Measurements from ENCODE around the gene TIGAR. TPM values are rescaled to one million over a fixed set of nuclear protein-coding genes. Genes with fewer than 3 reads are reported as not detected.

Gene TIGAR
- total and polyA plus RNA-seq, 2 donors (not counting 1 experiment from before 2014, with no cell fraction given) = 2.3 to 6.6 TPM

DNA sequence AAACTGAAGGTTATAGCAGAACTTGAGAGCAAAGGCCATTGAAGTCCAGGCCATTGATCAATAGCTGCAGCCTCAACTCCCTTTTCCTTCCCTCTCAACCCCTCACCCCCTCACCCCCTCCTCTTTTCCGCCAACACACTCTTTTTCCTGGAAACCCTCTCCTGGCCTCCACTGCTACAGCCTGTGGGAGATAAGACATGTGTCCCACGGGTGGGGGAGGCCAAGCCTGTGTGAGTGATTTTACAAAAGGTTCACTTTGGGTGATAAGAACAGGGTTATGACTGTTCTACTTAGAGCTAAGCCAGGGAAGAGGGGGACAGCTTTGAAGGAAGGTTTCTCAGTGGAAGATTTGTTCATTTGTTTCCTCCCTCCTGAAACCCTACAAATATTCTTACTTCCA is 67.6 kb downstream of the TIGAR start:
- Mint-ChIP-seq H3K9me3 (ENCODE audit: insufficient read depth) (no peaks in the 10 kb centered on the region), H3K27ac (no peak overlapping the region), H3K4me1 (no peaks in the 10 kb centered on the region), H3K27me3 (peaks cover 33% of the 10 kb centered on the region), H3K4me3 (no peak overlapping the region)
- Histone ChIP-seq H3K27ac (ENCODE audit: low read length in 2 of 2) (no peak overlapping the region), H3K9me3 (ENCODE audit: control extremely low read depth in 1 of 3, control insufficient read depth in 2 of 3, insufficient read depth in 1 of 3, low read length in 2 of 3) (no peaks in the 10 kb centered on the region), H4K20me1 (ENCODE audit: control insufficient read depth, insufficient read depth, low read length, poor library complexity, severe bottlenecking) (no peaks in the 10 kb centered on the region), H3K4me1 (ENCODE audit: control insufficient read depth in 2 of 2, insufficient read depth in 2 of 2, low read length in 2 of 2) (no peaks in the 10 kb centered on the region), H3K4me2 (replicated peaks; ENCODE audit: low read depth, low read length, poor library complexity, severe bottlenecking) (no peak overlapping the region), H3K27me3 (replicated peaks in 1 of 4; ENCODE audit: control extremely low read depth in 1 of 4, control insufficient read depth in 3 of 4, insufficient read depth in 4 of 4, low read length in 3 of 4) (peaks cover 0 to 10% (median 2%) of the 10 kb centered on the region in 4 experiments), H3K79me2 (ENCODE audit: control insufficient read depth, insufficient read depth, low read length) (no peaks in the 10 kb centered on the region), H3K36me3 (replicated peaks in 1 of 2; ENCODE audit: control extremely low read depth in 1 of 2, control insufficient read depth in 1 of 2, extremely low read depth in 1 of 2, insufficient read depth in 2 of 2, low read length in 1 of 2) (no peaks in the 10 kb centered on the region), H3K9ac (ENCODE audit: low read length) (no peak overlapping the region), H3K4me3 (ENCODE audit: control extremely low read depth in 1 of 5, extremely low read depth in 1 of 5, insufficient read depth in 1 of 5, low read depth in 2 of 5, low read length in 4 of 5) (no peak overlapping the region), H2AFZ (ENCODE audit: insufficient read depth, low read depth, low read length, poor library complexity, severe bottlenecking) (no peak overlapping the region)
- WGBS (ENCODE audit: insufficient coverage) = 63% methylated on average over 1 of the region's 2 CpGs
- no peak for DNase-seq
- intact Hi-C loops (cut with micrococcal nuclease) = no loop called here
- CTCF ChIA-PET = no interaction called here
- POLR2A ChIA-PET = no interaction called here
- TF ChIP-seq, protein P1, sequence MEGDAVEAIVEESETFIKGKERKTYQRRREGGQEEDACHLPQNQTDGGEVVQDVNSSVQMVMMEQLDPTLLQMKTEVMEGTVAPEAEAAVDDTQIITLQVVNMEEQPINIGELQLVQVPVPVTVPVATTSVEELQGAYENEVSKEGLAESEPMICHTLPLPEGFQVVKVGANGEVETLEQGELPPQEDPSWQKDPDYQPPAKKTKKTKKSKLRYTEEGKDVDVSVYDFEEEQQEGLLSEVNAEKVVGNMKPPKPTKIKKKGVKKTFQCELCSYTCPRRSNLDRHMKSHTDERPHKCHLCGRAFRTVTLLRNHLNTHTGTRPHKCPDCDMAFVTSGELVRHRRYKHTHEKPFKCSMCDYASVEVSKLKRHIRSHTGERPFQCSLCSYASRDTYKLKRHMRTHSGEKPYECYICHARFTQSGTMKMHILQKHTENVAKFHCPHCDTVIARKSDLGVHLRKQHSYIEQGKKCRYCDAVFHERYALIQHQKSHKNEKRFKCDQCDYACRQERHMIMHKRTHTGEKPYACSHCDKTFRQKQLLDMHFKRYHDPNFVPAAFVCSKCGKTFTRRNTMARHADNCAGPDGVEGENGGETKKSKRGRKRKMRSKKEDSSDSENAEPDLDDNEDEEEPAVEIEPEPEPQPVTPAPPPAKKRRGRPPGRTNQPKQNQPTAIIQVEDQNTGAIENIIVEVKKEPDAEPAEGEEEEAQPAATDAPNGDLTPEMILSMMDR (IDR thresholded peaks at IDR 0.05) = no peak
- ATAC-seq (ENCODE audit: low read depth) = no peak

GRCh38 chr12:4392223-4392742 is 71.3 kb downstream of the TIGAR start:
- H3K4me3 Mint-ChIP-seq = no peak overlapping the region
- H3K27me3 Mint-ChIP-seq = peaks cover 43% of the 10 kb centered on the region
- H3K27me3 ChIP-seq (replicated peaks in 1 of 4; ENCODE audit: control extremely low read depth in 1 of 4, control insufficient read depth in 3 of 4, insufficient read depth in 4 of 4, low read length in 3 of 4) = peaks cover 0 to 11% (median 5%) of the 10 kb centered on the region in 4 experiments
- no peak overlapping the region for H3K4me2 ChIP-seq (replicated peaks; ENCODE audit: low read depth, low read length, poor library complexity, severe bottlenecking)
- no peaks in the 10 kb centered on the region for H3K79me2 ChIP-seq (ENCODE audit: control insufficient read depth, insufficient read depth, low read length)
- ATAC-seq (ENCODE audit: low read depth) = no peak
- H3K4me1 Mint-ChIP-seq = no peaks in the 10 kb centered on the region
- ChIA-PET POLR2A (no interaction called here), CTCF (no interaction called here)
- no peaks in the 10 kb centered on the region for H4K20me1 ChIP-seq (ENCODE audit: control insufficient read depth, insufficient read depth, low read length, poor library complexity, severe bottlenecking)
- H3K9ac ChIP-seq (ENCODE audit: low read length) = no peak overlapping the region
- H3K4me1 ChIP-seq (ENCODE audit: control insufficient read depth in 2 of 2, insufficient read depth in 2 of 2, low read length in 2 of 2) = no peaks in the 10 kb centered on the region
- WGBS (ENCODE audit: insufficient coverage) = 27% methylated on average over 13 of the region's 15 CpGs
- TF ChIP-seq EZH2 (IDR thresholded peaks at IDR 0.05; ENCODE audit: borderline replicate concordance, insufficient read depth, low read depth, low read length, poor library complexity, severe bottlenecking) = no peak
- TF ChIP-seq, protein P1 (IDR thresholded peaks at IDR 0.05) = no peak
- no peak overlapping the region for H3K4me3 ChIP-seq (ENCODE audit: control extremely low read depth in 1 of 5, extremely low read depth in 1 of 5, insufficient read depth in 1 of 5, low read depth in 2 of 5, low read length in 4 of 5)
- no peak overlapping the region for H2AFZ ChIP-seq (ENCODE audit: insufficient read depth, low read depth, low read length, poor library complexity, severe bottlenecking)
- no peak for DNase-seq
- no peak overlapping the region for H3K27ac ChIP-seq (ENCODE audit: low read length in 2 of 2)
- H3K9me3 ChIP-seq (ENCODE audit: control extremely low read depth in 1 of 3, control insufficient read depth in 2 of 3, insufficient read depth in 1 of 3, low read length in 2 of 3) = no peaks in the 10 kb centered on the region
- intact Hi-C loops (cut with micrococcal nuclease) = no loop called here
- no peaks in the 10 kb centered on the region for H3K36me3 ChIP-seq (replicated peaks in 1 of 2; ENCODE audit: control extremely low read depth in 1 of 2, control insufficient read depth in 1 of 2, extremely low read depth in 1 of 2, insufficient read depth in 2 of 2, low read length in 1 of 2)
- no peak overlapping the region for H3K27ac Mint-ChIP-seq
- no peaks in the 10 kb centered on the region for H3K9me3 Mint-ChIP-seq (ENCODE audit: insufficient read depth)
